Uterus (tissue), 2 donors: ENCODE measurements around the gene SP2.

Experiments used
- CTCF ChIP-seq, 4 experiments: fragments of 200-600 bp in 2 of 4; fragments of 450-650 bp in 2 of 4; sonication (generic) in 2 of 4; IDR thresholded peaks; one replicate each; pipeline ENCODE4 v1.5.1; 2016 to 2019; ENCODE audit warnings: antibody characterized with exemption in 4 of 4, mild to moderate bottlenecking in 2 of 4, moderate library complexity in 1 of 4
- POLR2A ChIP-seq, 2 donors: fragments of 450-650 bp; IDR thresholded peaks; one replicate each; pipeline ENCODE4 v1.6.1; 2016; ENCODE audit warnings: antibody characterized with exemption in 2 of 2, mild to moderate bottlenecking in 1 of 2, moderate library complexity in 1 of 2

- no peak for TF ChIP-seq CTCF (IDR thresholded peaks at IDR 0.05)
- no peak for TF ChIP-seq POLR2A (IDR thresholded peaks at IDR 0.05)
Measured at GRCh38 chr17:47961406-47961805, 65.4 kb downstream of the SP2 start.
